RWPE2 (cell line): ENCODE results near the gene SOD3.

Experiments used
- ATAC-seq: fragments of 200-7000 bp; cut with Tn5 transposase; 3 replicates; pipeline ENCODE4 v1.9.1; 2021; ENCODE audit warnings: low read depth
- DNase-seq: peaks from one replicate; pipeline ENCODE4 v3.0.0-alpha.2; 2020; ENCODE audit warnings: low spot score
- H3K27ac ChIP-seq: fragments of 450-650 bp; 2 replicates; pipeline ENCODE4 v1.5.1; 2017; ENCODE audit warnings: mild to moderate bottlenecking; ENCODE audit not compliant: poor library complexity, severe bottlenecking
- H3K27me3 ChIP-seq: fragments of 250-450 bp; sonication (Bioruptor Pico); 2 replicates; pipeline ENCODE4 v1.5.1; 2021; ENCODE audit warnings: mild to moderate bottlenecking, moderate library complexity; ENCODE audit not compliant: insufficient read depth, poor library complexity, severe bottlenecking
- H3K36me3 ChIP-seq: fragments of 250-450 bp; sonication (Bioruptor Pico); 2 replicates; pipeline ENCODE4 v1.5.1; 2020; ENCODE audit warnings: low read depth, mild to moderate bottlenecking, moderate library complexity
- H3K4me1 ChIP-seq: fragments of 250-450 bp; sonication (Bioruptor Pico); 2 replicates; pipeline ENCODE4 v1.5.1; 2021; ENCODE audit warnings: mild to moderate bottlenecking, moderate library complexity; ENCODE audit not compliant: insufficient read depth, poor library complexity, severe bottlenecking
- H3K4me3 ChIP-seq: fragments of 250-450 bp; sonication (Bioruptor Pico); 2 replicates; pipeline ENCODE4 v1.5.1; 2021; ENCODE audit warnings: mild to moderate bottlenecking, moderate library complexity; ENCODE audit not compliant: severe bottlenecking
- H3K9me3 ChIP-seq: fragments of 250-450 bp; sonication (Bioruptor Pico); 2 replicates; pipeline ENCODE4 v1.5.1; 2021; ENCODE audit warnings: mild to moderate bottlenecking, moderate library complexity; ENCODE audit not compliant: severe bottlenecking
- CTCF ChIP-seq: fragments of 450-650 bp; IDR thresholded peaks from one replicate; pipeline ENCODE4 v1.5.1; 2017; ENCODE audit warnings: mild to moderate bottlenecking, moderate library complexity; ENCODE audit not compliant: poor library complexity, severe bottlenecking

The SOD3 gene

GRCh38 chr4:24808955-24809354, 13.6 kb downstream of the SOD3 start:
- Histone ChIP-seq H3K36me3 (no peaks in the 10 kb centered on the region), H3K4me1 (peaks cover 11% of the 10 kb centered on the region), H3K27ac (no peak overlapping the region), H3K27me3 (no peaks in the 10 kb centered on the region), H3K9me3 (no peaks in the 10 kb centered on the region), H3K4me3 (no peak overlapping the region)
- ATAC-seq = no peak
- no peak for DNase-seq
- TF ChIP-seq CTCF = no peak

- H3K4me3 ChIP-seq = no peak overlapping the region
- no peaks in the 10 kb centered on the region for H3K9me3 ChIP-seq
- H3K4me1 ChIP-seq = peaks cover 11% of the 10 kb centered on the region
- ATAC-seq (no peak), DNase-seq (no peak)
- H3K36me3 ChIP-seq = no peaks in the 10 kb centered on the region
- no peak overlapping the region for H3K27ac ChIP-seq
- no peaks in the 10 kb centered on the region for H3K27me3 ChIP-seq
- TF ChIP-seq CTCF = no peak
Observed at GRCh38 chr4:24809376-24809775, 14.0 kb downstream of the SOD3 start.

- TF ChIP-seq CTCF = no peak
- peaks cover 6% of the 10 kb centered on the region for H3K4me1 ChIP-seq
- DNase-seq (no peak), ATAC-seq (no peak)
- no peaks in the 10 kb centered on the region for H3K9me3 ChIP-seq
- no peaks in the 10 kb centered on the region for H3K36me3 ChIP-seq
- no peaks in the 10 kb centered on the region for H3K27me3 ChIP-seq
- H3K4me3 ChIP-seq = no peak overlapping the region
- no peak overlapping the region for H3K27ac ChIP-seq
Observed at GRCh38 chr4:24809815-24810405, 14.5 kb downstream of the SOD3 start.

GRCh38 chr4:24810871-24811631, 15.7 kb downstream of the SOD3 start:
- ATAC-seq = no peak
- Histone ChIP-seq H3K27ac (no peak overlapping the region), H3K36me3 (no peaks in the 10 kb centered on the region), H3K27me3 (no peaks in the 10 kb centered on the region), H3K9me3 (no peaks in the 10 kb centered on the region), H3K4me3 (no peak overlapping the region), H3K4me1 (no peaks in the 10 kb centered on the region)
- no peak for TF ChIP-seq CTCF
- DNase-seq = no peak

- no peaks in the 10 kb centered on the region for H3K4me1 ChIP-seq
- TF ChIP-seq CTCF = no peak
- ATAC-seq (no peak), DNase-seq (no peak)
- H3K27me3 ChIP-seq = no peaks in the 10 kb centered on the region
- H3K4me3 ChIP-seq = no peak overlapping the region
- no peaks in the 10 kb centered on the region for H3K9me3 ChIP-seq
- no peak overlapping the region for H3K27ac ChIP-seq
- H3K36me3 ChIP-seq = no peaks in the 10 kb centered on the region
Observed at GRCh38 chr4:24813732-24814131, 18.4 kb downstream of the SOD3 start.
